GM18951 (cell line): ENCODE measurements around the gene ATL1.

ENCODE experiments used
- POLR2A ChIP-seq: IDR thresholded peaks from 4 replicates; pipeline ENCODE4 v1.6.1; 2011; ENCODE audit warnings: mild to moderate bottlenecking; ENCODE audit not compliant: insufficient read length, insufficient read depth; ENCODE audit errors: extremely low read depth
- in situ Hi-C: fragments of 300-500 bp; cut with MboI; formaldehyde crosslinking; loops from one replicate; pipeline ENCODE4 v1.12.0; 2022; ENCODE audit warnings: low sequenced_read_pairs, mixed read lengths, inconsistent platforms; ENCODE audit not compliant: unreplicated experiment

Gene ATL1

GRCh38 chr14:50559990-50560930, at the start of gene ATL1:
ATL1 (plus strand) TSS chr14:50560145; CDS start chr14:50560266, 121 bp downstream.
- in situ Hi-C loops = no loop called here
- no peak for TF ChIP-seq POLR2A

- in situ Hi-C loops = no loop called here
- no peak for TF ChIP-seq POLR2A
Observed at GRCh38 chr14:50510157-50510556, 49.8 kb upstream of the ATL1 start.

- TF ChIP-seq POLR2A = no peak
- in situ Hi-C loops = no loop called here
Observed at GRCh38 chr14:50512463-50512862, 47.5 kb upstream of the ATL1 start.

GRCh38 chr14:50516091-50516490, 43.9 kb upstream of the ATL1 start:
- TF ChIP-seq POLR2A = no peak
- in situ Hi-C loops = no loop called here

- in situ Hi-C loops = loop anchor here (10.0 kb wide), 1 partner anchor 176 kb away; no protein-coding TSS in a partner anchor
- no peak for TF ChIP-seq POLR2A
Observed at GRCh38 chr14:50520947-50521815, 38.8 kb upstream of the ATL1 start.

GRCh38 chr14:50521912-50522341, 38.0 kb upstream of the ATL1 start:
- in situ Hi-C loops = loop anchor here (10.0 kb wide), 1 partner anchor 177 kb away; no protein-coding TSS in a partner anchor
- no peak for TF ChIP-seq POLR2A

- TF ChIP-seq POLR2A = no peak
- in situ Hi-C loops = loop anchor here (10.0 kb wide), 1 partner anchor 179 kb away; no protein-coding TSS in a partner anchor
Observed at GRCh38 chr14:50523271-50524041, 36.5 kb upstream of the ATL1 start.

- in situ Hi-C loops = loop anchor here (10.0 kb wide), 1 partner anchor 179 kb away; no protein-coding TSS in a partner anchor
- no peak for TF ChIP-seq POLR2A
Observed at GRCh38 chr14:50524060-50524459, 35.9 kb upstream of the ATL1 start.

- in situ Hi-C loops = loop anchor here (10.0 to 25.0 kb wide), 2 partner anchors 180 to 663 kb away; partner anchors contain the start of gene NEMF
- no peak for TF ChIP-seq POLR2A
Observed at GRCh38 chr14:50524731-50525515, 35.0 kb upstream of the ATL1 start.

GRCh38 chr14:50528000-50528399, 31.9 kb upstream of the ATL1 start:
- in situ Hi-C loops = loop anchor here (10.0 to 25.0 kb wide), 2 partner anchors 183 to 666 kb away; partner anchors contain the start of gene NEMF
- no peak for TF ChIP-seq POLR2A
